ENCODE results near the gene SEC22A.

DNA sequence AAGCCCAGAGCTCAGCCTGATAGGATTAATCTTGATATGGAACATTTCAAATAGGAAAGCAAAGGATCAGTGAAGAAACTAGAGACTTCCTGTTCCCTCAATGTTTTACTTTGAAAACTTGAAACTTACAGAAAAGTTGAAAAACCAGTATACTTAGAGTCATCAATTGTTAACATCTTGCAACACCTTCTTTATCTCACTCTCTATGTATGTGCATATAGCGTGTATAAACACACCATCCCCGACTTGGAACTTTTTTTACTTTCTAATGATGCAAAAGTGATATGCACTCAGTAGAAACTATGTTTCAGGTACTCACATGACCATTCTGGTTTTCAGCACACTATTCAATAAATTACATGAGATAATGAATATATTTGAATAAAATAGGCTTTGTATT lies 60.5 kb downstream of the SEC22A start:
- TF ChIP-seq, protein P1, sequence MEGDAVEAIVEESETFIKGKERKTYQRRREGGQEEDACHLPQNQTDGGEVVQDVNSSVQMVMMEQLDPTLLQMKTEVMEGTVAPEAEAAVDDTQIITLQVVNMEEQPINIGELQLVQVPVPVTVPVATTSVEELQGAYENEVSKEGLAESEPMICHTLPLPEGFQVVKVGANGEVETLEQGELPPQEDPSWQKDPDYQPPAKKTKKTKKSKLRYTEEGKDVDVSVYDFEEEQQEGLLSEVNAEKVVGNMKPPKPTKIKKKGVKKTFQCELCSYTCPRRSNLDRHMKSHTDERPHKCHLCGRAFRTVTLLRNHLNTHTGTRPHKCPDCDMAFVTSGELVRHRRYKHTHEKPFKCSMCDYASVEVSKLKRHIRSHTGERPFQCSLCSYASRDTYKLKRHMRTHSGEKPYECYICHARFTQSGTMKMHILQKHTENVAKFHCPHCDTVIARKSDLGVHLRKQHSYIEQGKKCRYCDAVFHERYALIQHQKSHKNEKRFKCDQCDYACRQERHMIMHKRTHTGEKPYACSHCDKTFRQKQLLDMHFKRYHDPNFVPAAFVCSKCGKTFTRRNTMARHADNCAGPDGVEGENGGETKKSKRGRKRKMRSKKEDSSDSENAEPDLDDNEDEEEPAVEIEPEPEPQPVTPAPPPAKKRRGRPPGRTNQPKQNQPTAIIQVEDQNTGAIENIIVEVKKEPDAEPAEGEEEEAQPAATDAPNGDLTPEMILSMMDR (IDR thresholded peaks at IDR 0.05) = no peak
- TF ChIP-seq ZFX (IDR thresholded peaks at IDR 0.05; ENCODE audit: borderline replicate concordance) = no peak

Measured in 22Rv1 (cell line).